Pancreas (tissue), 10 donors: ENCODE measurements around the gene RPL39. TPM values are rescaled to one million over a fixed set of nuclear protein-coding genes. Genes with fewer than 3 reads are reported as not detected.
"Not testable (repeated sequence)": the region's sequence is repeated elsewhere in the genome, so short reads cannot be mapped to it uniquely, and the experiment has no call there.

ENCODE experiments used
- ATAC-seq, 4 donors: fragments of 200-7000 bp; cut with Tn5 transposase; one replicate each; pipeline versions ENCODE4 v1.8.0 to v1.9.1; 2020; ENCODE audit warnings: mild to moderate bottlenecking in 4 of 4, moderate library complexity in 4 of 4
- DNase-seq, 6 donors: peaks; one replicate each; pipeline ENCODE4 v3.0.0-alpha.2; 2020
- FAIRE-seq: peaks from 2 replicates; lab custom pipeline; 2012; peaks lifted over from hg19 to GRCh38; lab: Jason Lieb, UNC
- H3K27ac ChIP-seq, 4 donors: fragments of 200-600 bp; sonication (generic); 1 replicate in 3 of 4; 2 replicates in 1 of 4; pipeline versions ENCODE4 v1.5.0 to v1.8.0; 2020
- H3K27me3 ChIP-seq, 4 donors: fragments of 200-600 bp; one replicate each; pipeline ENCODE4 v1.8.0; 2021
- H3K36me3 ChIP-seq, 3 donors: fragments of 200-600 bp; sonication (generic) in 1 of 3; one replicate each; pipeline versions ENCODE4 v1.5.0 to v1.8.0; 2020 to 2021
- H3K4me1 ChIP-seq, 3 donors: fragments of 200-600 bp; one replicate each; pipeline ENCODE4 v1.8.0; 2021
- H3K4me3 ChIP-seq, 4 donors: fragments of 200-600 bp; sonication (generic) in 2 of 4; one replicate each; pipeline versions ENCODE4 v1.5.0 to v1.8.0; 2020 to 2021
- H3K9me3 ChIP-seq, 4 donors: fragments of 200-600 bp; one replicate each; pipeline ENCODE4 v1.8.0; 2021
- WGBS, 2 donors: extraction: QIAGEN DNeasy Blood & Tissue Kit; methylation state at CpG; one replicate each; pipeline ENCODE4 v1.1.7; 2013; 5-methylcytosine and 5-hydroxymethylcytosine counted together
- intact Hi-C, 3 donors: fragments of 100-400 bp; cut with DNase I; formaldehyde crosslinking; loops; one replicate each; pipeline versions ENCODE4 v1.11.1 to v1.14.2; 2022
- polyA plus RNA-seq, 2 donors: library from polyadenylated mRNA; stranded (reverse); fragments of 200-250 nt; gene quantifications; one replicate each; pipeline ENCODE4 v1.2.3, GENCODE V29; 2013
- total RNA-seq, 6 donors: library from RNA; stranded (reverse); fragmentation: NEBNext Ultra II Directional in 4 of 6; extraction: Animal tissue kit (Norgen Biotek cat#: 25700) in 4 of 6; gene quantifications; one replicate each; pipeline versions ENCODE4 v1.2.1 to v1.2.4, GENCODE V29; 2021 to 2023
- TF ChIP-seq, protein P1 (sequence below), 4 donors: fragments of 200-600 bp; sonication (generic) in 3 of 4; IDR thresholded peaks; one replicate each; pipeline versions ENCODE4 v1.5.0 to v1.8.0; 2021; ENCODE audit warnings: antibody characterized with exemption in 4 of 4
- donor health status: healthy with polysubstance abuse.
- donor health status: DM: no; HTN: no; CAD: no; lungs with moderate emphysema.
- donor health status: DM: no; HTN: no; CAD: no.
- donor health status: control.
- donor health status: control.
- donor health status: Bipolar disorder and iron deficiency.
- donor health status: DM: yes; HTN: yes; CAD: no.
- donor health status: DM: no; HTN: no; CAD: no.
- donor health status: DM: no; HTN: no; CAD: no.
- donor health status: DM: yes; HTN: yes; CAD: no.

RPL39 gene
- total and polyA plus RNA-seq, 8 donors, result 567 to 3,516 (median 1,012) TPM

DNA sequence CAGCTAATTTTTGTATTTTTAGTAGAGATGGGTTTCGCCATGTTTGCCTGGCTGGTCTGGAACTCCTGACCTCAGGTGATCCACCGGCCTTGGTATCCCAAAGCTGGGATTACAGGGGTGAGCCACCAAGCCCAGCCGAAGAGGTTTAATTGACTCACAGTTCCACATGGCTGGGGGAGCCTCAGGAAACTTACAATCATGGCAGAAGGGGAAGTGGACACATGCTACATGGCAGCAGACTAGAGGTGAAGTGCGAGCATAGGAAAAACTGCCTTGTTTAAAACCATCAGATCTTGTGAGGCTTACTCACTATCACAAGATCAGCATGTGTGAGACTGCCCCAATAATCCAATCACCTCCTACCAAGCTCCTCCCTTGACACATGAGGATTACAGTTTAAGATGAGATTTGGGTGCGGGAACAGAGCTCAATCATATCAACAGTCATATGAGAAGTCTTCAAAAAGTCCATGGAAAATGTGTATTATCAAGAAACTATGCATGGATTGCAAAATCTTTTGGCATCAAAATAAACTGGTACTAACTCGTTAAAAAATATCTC, 25.8 kb upstream of the RPL39 start:
- no peak for ATAC-seq

DNA sequence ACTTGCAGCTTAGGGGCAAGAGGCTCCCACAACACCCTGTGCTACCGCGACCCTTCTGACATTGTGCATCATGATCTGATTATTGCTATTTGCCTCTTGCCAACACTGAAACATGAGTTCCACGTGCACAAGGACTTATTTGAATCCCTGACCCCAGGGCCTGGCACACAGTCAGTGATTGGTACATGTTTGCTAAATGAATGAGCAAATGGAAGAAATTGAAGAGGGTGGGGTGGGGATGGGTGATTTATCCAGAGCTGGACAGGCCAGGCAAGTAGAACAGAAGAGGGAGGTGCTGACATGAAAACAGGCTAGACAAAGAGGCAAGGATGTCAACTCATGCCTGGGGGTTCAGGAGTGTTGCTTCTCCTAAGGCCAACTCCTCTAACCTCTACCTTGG, 24.9 kb upstream of the RPL39 start:
- intact Hi-C loops, result no loop called here
- FAIRE-seq (no peak), ATAC-seq (no peak), DNase-seq (no peak)
- H3K9me3 ChIP-seq, result no peaks in the 10 kb centered on the region
- H3K27me3 ChIP-seq, result no peaks in the 10 kb centered on the region
- H3K4me1 ChIP-seq, result no peaks in the 10 kb centered on the region
- H3K36me3 ChIP-seq, result no peaks in the 10 kb centered on the region
- WGBS, 2 donors, result 59 to 74% methylated on average over 3 of the region's 3 CpGs
- H3K4me3 ChIP-seq, result no peak overlapping the region
- H3K27ac ChIP-seq, result no peak overlapping the region
- TF ChIP-seq, protein P1, sequence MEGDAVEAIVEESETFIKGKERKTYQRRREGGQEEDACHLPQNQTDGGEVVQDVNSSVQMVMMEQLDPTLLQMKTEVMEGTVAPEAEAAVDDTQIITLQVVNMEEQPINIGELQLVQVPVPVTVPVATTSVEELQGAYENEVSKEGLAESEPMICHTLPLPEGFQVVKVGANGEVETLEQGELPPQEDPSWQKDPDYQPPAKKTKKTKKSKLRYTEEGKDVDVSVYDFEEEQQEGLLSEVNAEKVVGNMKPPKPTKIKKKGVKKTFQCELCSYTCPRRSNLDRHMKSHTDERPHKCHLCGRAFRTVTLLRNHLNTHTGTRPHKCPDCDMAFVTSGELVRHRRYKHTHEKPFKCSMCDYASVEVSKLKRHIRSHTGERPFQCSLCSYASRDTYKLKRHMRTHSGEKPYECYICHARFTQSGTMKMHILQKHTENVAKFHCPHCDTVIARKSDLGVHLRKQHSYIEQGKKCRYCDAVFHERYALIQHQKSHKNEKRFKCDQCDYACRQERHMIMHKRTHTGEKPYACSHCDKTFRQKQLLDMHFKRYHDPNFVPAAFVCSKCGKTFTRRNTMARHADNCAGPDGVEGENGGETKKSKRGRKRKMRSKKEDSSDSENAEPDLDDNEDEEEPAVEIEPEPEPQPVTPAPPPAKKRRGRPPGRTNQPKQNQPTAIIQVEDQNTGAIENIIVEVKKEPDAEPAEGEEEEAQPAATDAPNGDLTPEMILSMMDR (IDR thresholded peaks at IDR 0.05), result no peak

More for the DNA sequence above, 25.8 kb upstream of the RPL39 start:
- 76 to 80% methylated on average over 6 of the region's 6 CpGs for WGBS, 2 donors
- TF ChIP-seq, protein P1 (IDR thresholded peaks at IDR 0.05), result no peak
- no peaks in the 10 kb centered on the region for H3K9me3 ChIP-seq
- H3K36me3 ChIP-seq, result no peaks in the 10 kb centered on the region
- DNase-seq (no peak), FAIRE-seq (no peak)
- H3K4me1 ChIP-seq, result no peaks in the 10 kb centered on the region
- H3K27ac ChIP-seq, result no peak overlapping the region
- intact Hi-C loops, result no loop called here
- no peak overlapping the region for H3K4me3 ChIP-seq
- H3K27me3 ChIP-seq, result no peaks in the 10 kb centered on the region

DNA sequence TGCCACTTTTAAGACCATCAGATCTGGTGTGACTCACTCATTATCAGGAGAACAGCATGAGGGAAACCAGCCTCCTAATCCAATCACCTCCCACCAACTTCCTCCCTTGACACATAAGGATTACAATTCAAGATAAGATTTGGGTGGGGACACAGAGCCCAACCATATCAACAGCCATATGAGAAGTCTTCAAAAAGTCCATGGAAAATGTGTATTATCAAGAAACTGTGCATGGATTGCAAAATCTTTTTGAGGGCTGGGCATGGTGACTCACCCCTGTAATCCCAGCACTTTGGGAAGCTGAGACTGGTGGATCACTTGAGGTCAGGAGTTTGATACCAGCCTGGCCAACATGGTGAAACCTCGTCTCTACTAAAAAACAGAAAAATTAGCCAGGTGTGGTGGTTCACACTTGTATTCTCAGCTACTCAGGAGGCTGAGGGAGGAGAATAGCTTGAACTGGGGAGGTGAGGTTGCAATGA, 17.8 kb upstream of the RPL39 start:
- Histone ChIP-seq H3K9me3 (no peaks in the 10 kb centered on the region), H3K4me1 (no peaks in the 10 kb centered on the region), H3K4me3 (no peak overlapping the region), H3K27ac (no peak overlapping the region), H3K27me3 (no peaks in the 10 kb centered on the region), H3K36me3 (no peaks in the 10 kb centered on the region)
- TF ChIP-seq, protein P1 (IDR thresholded peaks at IDR 0.05), result no peak
- intact Hi-C loops, result no loop called here
- no peak for DNase-seq
- 32 to 86% methylated on average over 1 of the region's 1 CpG for WGBS, 2 donors
- FAIRE-seq, result no peak
- ATAC-seq, result no peak

DNA sequence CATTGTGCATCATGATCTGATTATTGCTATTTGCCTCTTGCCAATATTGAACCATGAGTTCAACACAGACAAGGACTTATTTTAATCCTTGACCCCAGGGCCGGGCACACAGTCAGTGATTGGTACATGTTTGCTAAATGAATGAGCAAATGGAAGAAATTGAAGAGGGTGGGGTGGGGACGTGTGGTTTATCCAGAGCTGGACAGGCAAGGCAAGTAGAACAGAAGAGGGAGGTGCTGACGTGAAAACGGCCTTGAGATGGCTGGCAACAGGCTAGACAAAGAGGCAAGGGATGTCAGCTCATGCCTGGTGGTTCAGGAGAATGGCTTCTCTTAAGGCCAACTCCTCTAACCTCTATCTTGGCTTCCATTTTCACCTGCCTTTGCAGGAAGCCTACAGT, 17.0 kb upstream of the RPL39 start:
- FAIRE-seq, intact Hi-C loops, DNase-seq: not testable (repeated sequence)

DNA sequence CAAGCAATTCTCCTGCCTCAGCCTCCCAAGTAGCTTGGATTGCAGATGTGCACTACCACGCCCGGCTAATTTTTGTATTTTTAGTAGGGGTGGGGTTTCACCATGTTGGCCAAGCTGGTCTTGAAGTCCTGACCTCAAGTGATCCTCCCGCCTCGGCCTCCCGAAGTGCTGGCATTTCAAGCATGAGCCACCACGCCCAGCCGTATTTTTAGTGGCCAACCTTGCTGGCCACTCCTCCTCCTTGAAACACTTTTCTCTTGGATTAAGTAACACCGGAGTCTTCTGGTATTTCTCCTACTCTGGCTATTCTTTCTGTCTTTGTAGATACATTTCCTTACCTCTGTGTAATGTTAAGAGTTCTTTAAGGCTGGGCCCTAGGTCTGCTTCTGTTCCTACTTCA, 11.1 kb upstream of the RPL39 start:
- ATAC-seq (no peak), FAIRE-seq (no peak), DNase-seq (no peak)
- TF ChIP-seq, protein P1 (IDR thresholded peaks at IDR 0.05), result no peak
- Histone ChIP-seq H3K36me3 (no peaks in the 10 kb centered on the region), H3K27ac (no peak overlapping the region), H3K4me3 (no peak overlapping the region), H3K4me1 (no peaks in the 10 kb centered on the region), H3K9me3 (no peaks in the 10 kb centered on the region), H3K27me3 (no peaks in the 10 kb centered on the region)
- 88 to 94% methylated on average over 8 of the region's 8 CpGs for WGBS, 2 donors
- intact Hi-C loops, result no loop called here

More for the DNA sequence above, 17.0 kb upstream of the RPL39 start:
- 8 to 46% methylated on average over 2 of the region's 4 CpGs for WGBS, 2 donors
- ATAC-seq, H3K9me3 ChIP-seq, H3K27ac ChIP-seq, H3K36me3 ChIP-seq, H3K4me1 ChIP-seq, H3K27me3 ChIP-seq, H3K4me3 ChIP-seq: not testable (repeated sequence)
